Fibroblast of pulmonary artery (primary cell): Measurements from ENCODE around the gene TMEM273.

Experiments used
- DNase-seq: peaks from one replicate; pipeline ENCODE4 v3.0.0-alpha.2; 2010; ENCODE audit warnings: low read depth
- H3K4me3 ChIP-seq: replicated peaks from 2 replicates; pipeline ENCODE4 v1.5.1; 2011; ENCODE audit warnings: low read depth, mild to moderate bottlenecking, control low read depth, low read length, moderate library complexity
- TF ChIP-seq, protein P1 (sequence below): IDR thresholded peaks from 2 replicates; pipeline ENCODE4 v1.5.1; 2011; ENCODE audit warnings: mild to moderate bottlenecking, control low read depth, low read length, inconsistent platforms; ENCODE audit errors: missing control alignments

Gene TMEM273

DNA sequence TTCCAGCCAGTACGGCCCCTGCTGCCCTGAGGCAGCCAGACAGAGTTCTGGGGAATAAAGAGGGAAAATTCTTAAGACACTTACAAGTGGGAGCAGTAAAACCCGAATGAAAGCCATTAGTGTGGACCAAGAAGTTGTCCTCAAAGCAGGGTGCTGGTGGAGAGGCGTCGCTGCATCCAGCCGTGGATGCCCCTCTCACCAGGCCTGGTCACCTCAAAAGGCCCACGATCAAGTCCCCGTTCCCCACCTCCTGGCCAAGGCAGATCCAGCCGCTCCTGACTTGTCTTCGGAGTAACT is 73.5 kb downstream of the TMEM273 start:
- DNase-seq = no peak
- TF ChIP-seq, protein P1, sequence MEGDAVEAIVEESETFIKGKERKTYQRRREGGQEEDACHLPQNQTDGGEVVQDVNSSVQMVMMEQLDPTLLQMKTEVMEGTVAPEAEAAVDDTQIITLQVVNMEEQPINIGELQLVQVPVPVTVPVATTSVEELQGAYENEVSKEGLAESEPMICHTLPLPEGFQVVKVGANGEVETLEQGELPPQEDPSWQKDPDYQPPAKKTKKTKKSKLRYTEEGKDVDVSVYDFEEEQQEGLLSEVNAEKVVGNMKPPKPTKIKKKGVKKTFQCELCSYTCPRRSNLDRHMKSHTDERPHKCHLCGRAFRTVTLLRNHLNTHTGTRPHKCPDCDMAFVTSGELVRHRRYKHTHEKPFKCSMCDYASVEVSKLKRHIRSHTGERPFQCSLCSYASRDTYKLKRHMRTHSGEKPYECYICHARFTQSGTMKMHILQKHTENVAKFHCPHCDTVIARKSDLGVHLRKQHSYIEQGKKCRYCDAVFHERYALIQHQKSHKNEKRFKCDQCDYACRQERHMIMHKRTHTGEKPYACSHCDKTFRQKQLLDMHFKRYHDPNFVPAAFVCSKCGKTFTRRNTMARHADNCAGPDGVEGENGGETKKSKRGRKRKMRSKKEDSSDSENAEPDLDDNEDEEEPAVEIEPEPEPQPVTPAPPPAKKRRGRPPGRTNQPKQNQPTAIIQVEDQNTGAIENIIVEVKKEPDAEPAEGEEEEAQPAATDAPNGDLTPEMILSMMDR = no peak
- peak overlapping the region; percentile 49 for H3K4me3 ChIP-seq

DNA sequence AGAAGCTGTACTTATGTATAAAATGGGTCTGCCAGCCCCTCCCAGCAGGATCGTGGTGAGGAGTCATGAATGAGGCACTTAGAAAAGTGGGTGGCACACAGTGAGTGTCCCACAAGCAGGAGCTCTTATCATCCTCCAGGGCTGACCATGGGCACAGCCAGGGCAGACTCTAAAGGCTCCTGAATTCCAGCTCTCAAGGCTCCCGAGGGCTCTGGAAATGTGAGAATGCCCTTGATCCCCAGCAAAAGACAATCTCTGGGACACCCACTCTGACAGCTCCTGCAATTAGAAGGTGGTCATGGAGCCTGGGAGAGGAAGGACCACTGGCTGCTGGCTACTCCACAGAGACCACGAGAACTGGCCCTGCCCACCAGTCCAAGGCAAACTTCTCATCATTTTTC is 74.5 kb downstream of the TMEM273 start:
- TF ChIP-seq, protein P1 = no peak
- H3K4me3 ChIP-seq = no peak overlapping the region
- DNase-seq = no peak

DNA sequence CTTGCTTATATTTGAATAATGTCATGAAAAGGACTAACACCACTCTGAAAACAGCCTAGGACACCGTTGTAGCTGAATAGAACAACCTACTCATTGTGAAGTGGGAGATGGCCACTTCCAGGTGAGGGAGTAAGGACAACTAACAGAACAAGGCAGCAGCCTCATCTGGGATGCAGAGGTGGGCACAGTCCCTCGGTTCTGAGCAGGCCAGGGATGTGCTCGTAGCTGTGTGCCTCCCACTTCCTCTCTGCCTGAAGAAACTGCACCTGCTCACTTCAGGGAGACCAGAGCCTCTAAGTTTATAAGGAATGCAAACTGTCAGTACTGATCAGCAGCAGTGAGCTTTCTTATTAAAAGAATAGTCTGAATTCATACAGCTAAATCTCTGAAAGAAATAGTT is 75.3 kb downstream of the TMEM273 start:
- TF ChIP-seq, protein P1 = no peak
- DNase-seq = no peak
- H3K4me3 ChIP-seq = no peak overlapping the region

- TF ChIP-seq, protein P1 = no peak
- DNase-seq = no peak
- H3K4me3 ChIP-seq = no peak overlapping the region
Observed at GRCh38 chr10:49112098-49112497, 76.1 kb downstream of the TMEM273 start.

- H3K4me3 ChIP-seq = no peak overlapping the region
- TF ChIP-seq, protein P1 = no peak
- no peak for DNase-seq
Observed at GRCh38 chr10:49111320-49111698, 76.9 kb downstream of the TMEM273 start.

DNA sequence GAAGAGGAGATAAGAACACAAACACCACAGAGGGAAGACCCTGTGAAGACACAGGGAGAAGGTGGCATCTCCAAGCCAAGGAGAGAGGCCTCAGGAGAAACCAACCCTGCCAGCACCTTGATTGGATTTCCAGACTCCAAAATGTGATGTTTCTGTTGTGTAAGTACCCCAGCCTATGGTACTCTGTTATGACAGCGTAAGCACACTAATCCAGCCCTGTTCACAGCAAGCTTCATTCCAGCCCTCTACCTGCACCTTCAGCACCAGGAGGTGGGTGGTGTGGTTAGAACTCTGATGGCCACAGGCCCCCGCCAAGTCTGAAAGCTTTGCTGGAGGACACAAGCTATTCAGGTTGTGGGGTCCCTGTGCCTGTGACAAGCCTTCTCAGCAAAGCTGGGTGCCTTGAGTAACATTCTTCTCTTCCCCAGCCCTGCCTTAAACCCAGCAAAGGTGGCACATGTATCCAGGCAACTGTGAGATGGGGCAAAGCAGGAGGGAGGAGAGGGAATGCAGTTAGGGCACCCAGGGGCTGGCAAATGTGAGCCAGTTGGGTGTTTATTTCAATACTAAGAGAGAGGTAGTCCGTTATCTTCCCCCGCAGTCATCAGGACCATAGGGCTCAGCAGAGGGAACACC is 77.4 kb downstream of the TMEM273 start:
- TF ChIP-seq, protein P1 = no peak
- DNase-seq = no peak
- no peak overlapping the region for H3K4me3 ChIP-seq

DNA sequence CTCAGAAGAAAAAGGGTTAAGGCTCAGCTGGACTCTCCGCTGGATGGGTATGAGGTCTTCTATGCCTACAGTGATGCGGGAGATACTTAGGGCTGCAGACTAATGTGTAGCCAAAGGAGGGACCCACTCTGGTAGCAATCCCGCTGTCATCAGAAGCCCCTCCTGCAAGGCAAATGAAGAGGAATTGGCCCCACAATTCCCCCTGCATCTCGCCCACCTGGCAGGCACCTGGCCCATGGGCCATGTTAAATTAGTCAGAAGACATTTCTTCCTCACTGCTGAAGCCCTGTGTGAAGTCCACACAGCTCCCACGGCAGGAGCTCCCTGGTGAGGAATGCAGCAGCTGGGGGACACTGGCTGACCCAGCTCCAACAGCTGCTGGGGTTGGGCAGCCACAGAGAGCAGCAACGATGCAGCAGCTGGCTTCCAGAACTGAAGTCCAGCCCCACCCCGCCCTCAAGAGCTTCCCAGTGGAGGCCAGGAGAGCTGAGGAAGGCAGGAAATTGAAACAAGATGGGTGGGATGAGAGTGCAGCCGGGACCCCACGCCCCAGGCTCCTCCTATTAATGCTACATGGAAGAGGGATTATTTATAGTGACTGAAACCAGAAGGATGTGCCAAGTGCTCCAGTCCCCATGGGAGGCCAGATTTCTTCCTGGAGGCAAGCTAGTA is 78.4 kb downstream of the TMEM273 start:
- TF ChIP-seq, protein P1 = no peak
- DNase-seq = no peak
- no peak overlapping the region for H3K4me3 ChIP-seq
